ENCODE results near the gene CREB5. TPM values are rescaled to one million over a fixed set of nuclear protein-coding genes. Genes with fewer than 3 reads are reported as not detected.

The CREB5 gene
- total RNA-seq, 1 experiment from 2014 or later = 3.8 TPM

DNA sequence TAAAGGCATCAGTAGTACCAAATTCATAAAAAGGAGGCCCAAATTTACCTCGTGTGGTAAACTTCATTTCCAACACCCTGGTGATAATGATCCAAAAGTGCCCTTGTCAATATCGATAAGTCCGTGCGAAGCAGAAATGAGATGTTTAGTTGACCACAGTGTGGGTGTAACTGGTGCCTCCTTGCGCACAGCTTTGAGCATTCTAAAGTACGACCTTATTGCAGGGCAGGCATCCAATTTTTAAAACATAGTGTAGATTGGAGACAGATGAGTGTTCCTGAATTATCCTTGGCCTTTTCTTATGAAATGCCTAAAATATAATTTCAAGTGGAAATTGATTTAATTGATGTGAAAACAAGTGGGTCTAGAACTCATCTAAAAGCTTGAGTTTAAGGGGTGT is 297.4 kb downstream of the CREB5 start:
- DNase-seq (ENCODE audit: low read depth) = no peak

DNA sequence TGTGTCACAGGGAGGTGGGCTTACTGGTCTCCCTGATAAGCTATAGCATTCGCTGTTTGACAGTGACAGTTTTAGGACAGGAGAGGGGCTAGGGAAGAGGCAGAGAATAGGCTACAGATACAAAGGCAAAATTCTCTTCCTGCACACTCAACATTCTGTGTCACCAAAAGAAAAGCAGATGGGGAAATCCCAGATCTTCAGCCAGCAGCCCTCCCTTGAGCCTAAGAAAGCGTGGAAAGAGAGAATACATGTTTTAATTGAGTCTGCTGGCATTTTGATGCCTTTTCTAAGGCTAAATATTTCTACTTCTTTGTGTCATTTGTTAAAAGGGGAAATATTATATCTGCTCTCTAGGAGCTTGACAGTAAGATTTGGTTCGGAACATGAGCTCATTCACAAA is 298.8 kb downstream of the CREB5 start:
- no peak for DNase-seq (ENCODE audit: low read depth)

DNA sequence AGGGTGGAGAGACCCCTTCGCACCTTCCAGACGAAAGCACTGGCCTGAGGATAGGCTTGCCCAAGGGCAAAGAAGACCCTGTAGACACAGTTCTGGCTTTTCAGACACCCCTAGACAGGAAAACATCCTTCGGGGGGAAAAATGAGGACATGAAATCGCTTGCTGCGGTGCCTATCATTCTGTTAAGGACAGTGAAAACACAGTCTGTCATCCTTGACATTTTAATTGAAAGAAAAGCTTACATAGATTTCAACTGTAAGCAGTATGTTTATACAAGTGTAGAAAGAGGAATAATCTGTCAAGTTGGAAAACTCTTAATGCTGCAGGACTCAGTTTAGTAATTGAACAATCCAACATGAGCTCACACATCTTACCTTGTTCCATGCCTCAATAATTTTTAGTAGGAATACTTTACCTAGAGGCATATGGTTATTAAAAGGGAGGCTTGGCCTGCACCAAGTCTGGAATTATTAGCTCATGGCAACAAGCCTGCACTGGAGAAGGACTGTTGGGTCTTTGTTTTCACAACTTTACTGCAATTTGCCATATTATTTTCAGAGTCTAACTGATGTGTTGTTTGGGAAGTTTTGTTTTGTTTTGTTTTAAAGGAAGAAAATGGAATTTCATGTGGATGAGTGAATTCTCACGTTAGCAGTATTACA is 302.3 kb downstream of the CREB5 start:
- DNase-seq (ENCODE audit: low read depth) = no peak

DNA sequence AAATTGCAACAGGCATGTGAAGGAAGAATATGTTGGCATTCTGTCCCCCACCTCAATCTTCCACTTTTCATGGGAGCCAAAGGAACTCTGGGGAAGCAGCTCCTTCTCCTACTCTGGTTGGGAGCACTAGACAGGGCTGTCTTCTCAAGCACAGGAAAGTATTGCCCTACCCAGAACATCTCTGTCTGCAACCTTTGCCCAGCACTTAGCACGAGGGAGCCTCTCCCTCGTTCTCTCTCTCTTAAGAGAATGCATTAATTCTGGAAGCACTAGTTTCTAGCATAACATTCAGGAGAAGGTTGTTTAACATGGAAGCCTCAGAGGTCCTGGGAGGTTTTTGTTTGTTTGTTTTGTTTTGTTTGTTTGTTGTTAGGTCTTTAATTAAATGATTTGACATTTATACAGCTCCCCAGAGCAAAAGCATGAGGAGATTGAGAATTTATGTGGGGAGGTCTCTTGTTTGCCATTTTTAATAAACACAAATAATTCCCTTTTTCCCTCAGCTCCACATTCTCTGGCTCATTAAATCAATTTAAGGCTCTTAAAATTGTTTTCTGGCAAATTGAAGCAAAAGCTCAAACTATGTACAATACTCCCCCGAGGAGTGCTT is 305.2 kb downstream of the CREB5 start:
- DNase-seq (ENCODE audit: low read depth) = no peak

GRCh38 chr7:28718055-28718481 is 305.8 kb downstream of the CREB5 start:
- DNase-seq (ENCODE audit: low read depth) = no peak

GRCh38 chr7:28718545-28718944 is 306.2 kb downstream of the CREB5 start:
- DNase-seq (ENCODE audit: low read depth) = no peak

DNA sequence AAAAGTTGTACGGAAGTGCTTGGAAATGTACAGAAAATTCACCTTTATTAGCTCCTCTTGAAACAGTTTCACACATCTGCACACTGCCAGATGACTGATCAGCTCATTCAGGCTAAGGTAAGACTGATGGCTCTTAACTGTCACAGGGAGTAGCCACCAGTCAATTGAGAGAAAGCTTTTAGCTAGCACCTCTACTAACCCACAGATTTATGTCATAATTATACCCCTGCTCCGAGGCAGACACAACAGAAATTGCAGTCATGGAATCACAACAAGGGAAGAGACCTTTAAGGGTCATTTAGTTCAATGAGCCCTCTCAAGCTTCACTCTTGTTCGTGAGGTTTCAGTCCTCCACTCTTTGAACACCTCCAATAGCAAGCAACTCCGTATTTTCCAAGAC is 310.4 kb downstream of the CREB5 start:
- DNase-seq (ENCODE audit: low read depth) = no peak

DNA sequence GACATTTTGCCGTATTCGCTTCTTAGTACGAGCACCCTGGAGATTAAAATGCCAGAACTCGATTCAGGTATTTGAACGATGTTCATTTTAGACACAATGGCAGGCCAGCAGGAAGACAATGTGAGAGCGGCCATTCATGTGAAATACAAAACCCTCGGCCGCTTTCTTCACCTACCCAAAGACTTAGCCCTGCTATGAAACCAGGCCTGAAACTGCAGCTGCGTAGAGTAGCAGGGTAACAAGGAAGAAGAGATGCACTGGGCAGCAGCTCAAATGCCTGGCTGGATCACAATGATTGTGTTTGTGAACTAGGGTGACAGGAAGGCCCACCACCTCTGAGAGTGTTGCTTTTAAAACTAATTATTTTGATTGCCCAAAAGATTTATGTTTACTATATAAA is 311.0 kb downstream of the CREB5 start:
- DNase-seq (ENCODE audit: low read depth) = no peak

- DNase-seq (ENCODE audit: low read depth) = no peak
Observed at GRCh38 chr7:28724563-28724962, 312.2 kb downstream of the CREB5 start.

GRCh38 chr7:28725045-28725642 is 312.8 kb downstream of the CREB5 start:
- no peak for DNase-seq (ENCODE audit: low read depth)

DNA sequence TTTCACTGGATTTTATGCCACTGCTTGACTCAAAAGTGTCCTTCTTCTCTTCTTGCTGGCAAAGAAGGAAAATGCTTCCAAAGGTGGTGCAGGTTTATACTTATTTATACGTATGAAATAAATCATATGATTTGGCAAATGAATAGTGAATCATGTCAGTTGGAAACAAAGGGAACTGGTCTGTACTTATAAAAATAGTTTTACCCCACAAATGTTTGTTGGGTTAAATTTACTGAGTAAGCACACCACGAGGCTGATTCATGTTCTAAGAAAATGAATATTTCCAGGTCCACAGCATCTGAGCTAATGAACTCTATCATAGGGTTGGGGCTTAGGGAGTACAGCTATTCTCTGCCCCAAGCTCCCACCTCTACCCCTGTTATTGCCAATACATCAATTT is 313.6 kb downstream of the CREB5 start:
- DNase-seq (ENCODE audit: low read depth) = no peak

GRCh38 chr7:28726555-28726954 is 314.2 kb downstream of the CREB5 start:
- DNase-seq (ENCODE audit: low read depth) = no peak

DNA sequence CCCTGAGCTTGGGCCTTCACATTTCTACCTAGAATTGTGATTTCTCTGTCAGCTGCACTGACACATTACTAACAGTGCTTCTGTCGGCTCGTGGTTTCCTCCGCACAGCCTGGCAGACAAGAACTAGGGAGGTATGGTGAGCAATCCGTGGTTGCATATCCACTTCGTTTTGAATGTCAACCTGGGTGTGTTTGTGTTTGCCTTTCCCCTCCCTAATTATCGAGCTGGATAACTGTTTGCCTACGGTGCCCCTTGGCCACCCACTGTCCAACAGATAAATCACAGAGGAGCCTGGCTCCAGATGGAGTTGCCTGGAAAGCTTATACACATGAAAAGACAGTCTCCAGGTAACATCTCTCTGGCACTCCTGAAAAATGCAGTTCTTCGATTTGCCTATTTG is 317.0 kb downstream of the CREB5 start:
- no peak for DNase-seq (ENCODE audit: low read depth)

DNA sequence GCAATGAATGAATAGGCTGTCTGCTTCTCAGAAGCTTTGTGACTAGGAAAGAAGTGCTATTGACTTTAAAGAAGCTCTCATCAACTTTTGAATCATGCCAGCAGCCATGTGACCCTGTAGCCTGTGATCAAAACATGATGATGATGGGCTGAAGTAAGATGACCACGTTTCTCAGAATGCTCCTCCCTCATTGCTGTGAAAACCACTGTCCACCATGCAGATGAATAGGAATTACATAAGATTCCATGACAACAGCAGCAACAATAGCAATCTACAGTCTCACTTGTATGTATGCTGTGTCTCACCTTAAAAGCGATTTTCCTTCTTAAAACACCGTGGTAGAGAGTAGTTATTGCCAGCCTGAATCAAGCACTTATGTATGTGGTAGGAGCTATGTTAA is 317.4 kb downstream of the CREB5 start:
- DNase-seq (ENCODE audit: low read depth) = peak; percentile 15

DNA sequence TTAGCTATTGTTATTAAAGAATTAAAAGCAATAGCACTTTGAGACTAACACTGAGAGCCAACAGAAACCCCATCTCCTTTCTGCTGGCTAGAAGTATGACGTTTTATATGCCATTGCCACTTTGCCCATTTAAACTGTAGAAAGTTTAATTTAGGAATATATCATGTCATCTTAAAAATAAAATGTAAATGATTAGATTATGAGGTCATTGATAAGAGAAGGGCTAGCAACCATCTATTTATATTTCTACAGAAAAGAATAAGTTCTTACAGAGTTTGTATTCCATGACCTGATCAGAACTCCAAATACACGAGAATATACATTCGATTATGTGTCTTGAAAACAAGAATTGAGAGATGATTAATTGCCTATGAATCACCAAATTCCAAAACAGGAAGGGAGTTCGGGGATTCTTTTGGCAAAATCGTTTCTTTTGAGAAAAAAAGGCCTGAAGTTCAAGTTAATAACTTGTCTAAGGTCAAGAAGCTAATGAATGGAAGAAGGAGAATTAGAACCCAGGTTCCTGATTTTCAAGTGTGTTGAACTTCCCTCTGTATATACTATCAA is 318.9 kb downstream of the CREB5 start:
- no peak for DNase-seq (ENCODE audit: low read depth)

- peak; percentile 43 for DNase-seq (ENCODE audit: low read depth)
Observed at GRCh38 chr7:28732071-28732869, 320.0 kb downstream of the CREB5 start.

- no peak for DNase-seq (ENCODE audit: low read depth)
Observed at GRCh38 chr7:28733035-28733434, 320.7 kb downstream of the CREB5 start.

- DNase-seq (ENCODE audit: low read depth) = no peak
Observed at GRCh38 chr7:28738412-28738811, 326.1 kb downstream of the CREB5 start.

DNA sequence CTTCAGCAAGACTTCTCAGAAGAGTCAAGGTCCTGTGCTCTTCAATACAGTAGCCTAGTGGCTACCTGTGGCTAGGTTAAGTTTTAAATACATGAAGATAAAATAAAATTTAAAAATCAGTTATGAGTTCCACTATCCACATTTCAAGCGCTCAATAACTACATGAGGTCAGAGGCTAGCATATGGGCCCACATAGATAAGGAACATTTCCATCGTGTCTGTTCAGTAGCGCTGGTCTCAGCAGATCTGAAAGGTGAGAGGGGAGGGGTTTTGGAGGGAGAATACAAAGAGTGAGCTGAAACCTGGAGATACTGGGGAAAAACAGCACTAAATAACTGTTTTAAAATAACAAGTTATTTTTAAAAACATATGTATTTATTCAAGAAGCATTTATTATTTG is 326.8 kb downstream of the CREB5 start:
- no peak for DNase-seq (ENCODE audit: low read depth)

GRCh38 chr7:28739826-28740225 is 327.5 kb downstream of the CREB5 start:
- no peak for DNase-seq (ENCODE audit: low read depth)

- no peak for DNase-seq (ENCODE audit: low read depth)
Observed at GRCh38 chr7:28744951-28745350, 332.6 kb downstream of the CREB5 start.

GRCh38 chr7:28745351-28745750 is 333.0 kb downstream of the CREB5 start:
- DNase-seq (ENCODE audit: low read depth) = no peak
